ENCODE data around the gene RNF157. TPM values are rescaled to one million over a fixed set of nuclear protein-coding genes. Genes with fewer than 3 reads are reported as not detected.

RNF157 gene
- total RNA-seq, 1 donor from 2014 or later, result 0.32 TPM

- ATAC-seq, result peak; percentile 80
Observed at GRCh38 chr17:76155988-76156661, 84.2 kb downstream of the RNF157 start.

- ATAC-seq, result no peak
Observed at GRCh38 chr17:76154936-76155845, 85.1 kb downstream of the RNF157 start.

DNA sequence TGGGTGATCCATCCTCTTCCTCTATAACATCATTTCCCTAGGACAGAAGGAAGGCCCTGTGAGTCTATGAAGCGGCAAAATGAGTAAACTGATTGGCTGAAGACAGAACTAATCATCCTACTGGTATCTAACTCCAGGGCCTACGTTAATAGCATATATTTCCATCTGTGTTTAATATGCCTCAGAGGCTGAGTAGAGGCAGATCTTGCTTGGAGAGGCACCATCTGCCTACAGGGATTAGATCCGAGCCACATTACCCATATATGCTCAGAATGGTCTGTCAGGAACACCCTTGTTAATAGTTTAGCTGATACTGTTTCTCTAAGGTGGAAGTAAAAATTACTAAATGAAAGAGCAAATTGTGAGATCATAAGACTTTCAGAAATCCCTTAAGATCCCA is 86.0 kb downstream of the RNF157 start:
- ATAC-seq, result no peak

- no peak for ATAC-seq
Observed at GRCh38 chr17:76153640-76154039, 86.7 kb downstream of the RNF157 start.

- ATAC-seq, result no peak
Observed at GRCh38 chr17:76153202-76153601, 87.1 kb downstream of the RNF157 start.

DNA sequence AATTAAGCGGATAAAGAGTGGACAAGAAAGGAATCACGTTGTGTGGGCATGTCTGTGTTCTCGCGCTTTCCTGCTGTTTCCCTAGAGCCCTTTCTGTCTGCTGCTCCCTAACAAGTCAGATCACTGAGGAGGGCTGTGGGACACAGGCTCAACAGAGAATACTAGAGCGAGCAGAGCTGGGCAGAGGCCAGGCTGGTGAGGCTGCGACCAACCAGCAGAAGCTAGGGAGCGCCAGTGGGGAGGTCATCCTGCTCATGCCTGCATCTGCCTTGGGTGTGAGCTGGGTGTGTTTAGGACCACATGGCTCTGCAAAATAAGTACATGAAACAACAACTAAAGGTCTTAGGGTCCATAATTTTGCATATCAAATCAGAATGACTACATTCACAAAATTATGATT is 87.7 kb downstream of the RNF157 start:
- no peak for ATAC-seq

DNA sequence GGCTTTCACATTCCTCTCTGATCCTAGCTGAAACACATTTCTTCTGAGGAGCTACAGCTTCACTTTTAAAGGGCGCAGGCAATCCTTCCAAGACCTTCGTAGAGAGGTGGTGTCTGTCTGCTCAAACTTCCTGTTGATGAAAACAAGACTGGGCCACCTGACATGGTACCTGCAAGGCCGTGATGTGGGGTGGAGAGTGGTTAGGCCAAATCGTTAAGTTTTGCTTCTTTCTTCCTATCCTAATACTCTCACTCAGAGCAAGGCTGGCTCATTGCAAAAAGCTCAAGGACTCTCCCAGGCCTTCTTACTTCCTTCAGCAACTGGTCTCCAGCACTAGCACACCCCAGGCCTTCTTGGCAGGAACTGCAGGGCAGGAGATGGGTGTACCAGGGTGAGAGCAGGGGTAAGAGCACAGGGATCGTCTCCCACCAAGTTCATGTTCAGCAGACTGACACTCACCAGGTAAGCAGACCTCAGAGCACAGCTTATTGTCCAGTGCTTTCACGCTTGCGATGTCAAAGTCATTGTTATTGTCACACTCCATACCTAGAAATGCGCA is 88.3 kb downstream of the RNF157 start:
- ATAC-seq, result no peak

DNA sequence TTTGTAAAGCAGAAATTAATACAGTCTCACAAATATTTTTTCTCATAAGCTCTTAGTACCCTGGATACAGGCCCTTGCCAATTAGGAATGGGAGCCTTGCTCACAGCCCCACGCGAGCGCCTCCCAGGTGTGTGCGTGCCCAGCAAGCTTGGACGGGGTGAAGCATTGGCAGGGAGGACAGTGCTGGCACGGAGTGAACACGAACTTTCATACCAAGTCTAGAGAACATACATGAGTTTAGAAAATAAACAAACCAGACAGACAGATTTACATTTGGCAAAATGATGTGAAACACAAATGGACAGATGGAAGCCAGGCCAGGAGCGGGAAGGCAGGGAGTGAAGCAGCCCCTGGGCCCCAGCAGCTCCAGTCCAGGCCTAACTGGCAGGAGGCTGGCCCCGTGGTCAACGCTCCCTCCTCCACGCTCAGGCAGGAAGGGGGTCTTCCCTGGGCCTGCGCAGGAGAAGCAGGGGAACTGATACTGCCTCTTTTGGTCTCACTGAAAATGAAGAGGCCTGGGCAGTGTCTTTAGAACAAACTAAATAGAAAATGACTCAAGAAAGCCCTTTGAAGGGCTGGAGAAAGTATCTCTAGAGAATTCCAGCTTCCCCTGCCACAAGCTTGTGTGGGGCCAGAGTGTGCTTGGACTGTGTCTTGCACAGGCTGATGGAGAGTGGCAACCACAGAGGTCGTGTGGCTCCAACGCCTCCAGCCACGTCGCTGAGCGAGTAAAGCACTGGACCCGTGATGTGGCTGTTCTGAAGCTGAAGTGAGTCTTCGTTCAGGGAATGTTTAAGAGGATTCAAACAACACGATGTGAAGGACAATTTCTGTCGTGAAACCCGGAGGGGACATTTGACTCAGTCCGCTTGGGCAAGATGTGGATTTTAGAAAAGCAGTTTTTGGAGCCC is 89.3 kb downstream of the RNF157 start:
- ATAC-seq, result no peak

GRCh38 chr17:76149214-76149613 is 91.1 kb downstream of the RNF157 start:
- no peak for ATAC-seq

DNA sequence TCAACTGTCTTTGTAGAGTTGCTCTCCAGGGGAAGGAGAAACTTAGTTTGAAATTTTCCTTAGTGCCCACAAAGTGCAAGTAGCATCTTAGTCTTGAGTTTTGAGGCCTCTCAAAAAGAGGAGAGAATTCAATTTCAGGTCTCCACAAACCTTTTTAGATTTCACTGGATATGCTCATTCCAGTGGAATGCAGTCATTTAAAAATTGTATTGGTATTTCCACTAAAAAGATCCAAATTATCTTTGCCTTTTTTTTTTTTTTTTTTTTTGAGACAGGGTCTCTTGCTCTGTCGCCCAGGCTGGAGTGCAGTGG is 92.3 kb downstream of the RNF157 start:
- ATAC-seq, result no peak

- no peak for ATAC-seq
Observed at GRCh38 chr17:76147211-76148014, 92.9 kb downstream of the RNF157 start.

- ATAC-seq, result no peak
Observed at GRCh38 chr17:76146053-76146851, 94.0 kb downstream of the RNF157 start.

- peak; percentile 54 for ATAC-seq
Observed at GRCh38 chr17:76145231-76146052, 94.9 kb downstream of the RNF157 start.

GRCh38 chr17:76142585-76143041 is 97.7 kb downstream of the RNF157 start:
- ATAC-seq, result no peak

DNA sequence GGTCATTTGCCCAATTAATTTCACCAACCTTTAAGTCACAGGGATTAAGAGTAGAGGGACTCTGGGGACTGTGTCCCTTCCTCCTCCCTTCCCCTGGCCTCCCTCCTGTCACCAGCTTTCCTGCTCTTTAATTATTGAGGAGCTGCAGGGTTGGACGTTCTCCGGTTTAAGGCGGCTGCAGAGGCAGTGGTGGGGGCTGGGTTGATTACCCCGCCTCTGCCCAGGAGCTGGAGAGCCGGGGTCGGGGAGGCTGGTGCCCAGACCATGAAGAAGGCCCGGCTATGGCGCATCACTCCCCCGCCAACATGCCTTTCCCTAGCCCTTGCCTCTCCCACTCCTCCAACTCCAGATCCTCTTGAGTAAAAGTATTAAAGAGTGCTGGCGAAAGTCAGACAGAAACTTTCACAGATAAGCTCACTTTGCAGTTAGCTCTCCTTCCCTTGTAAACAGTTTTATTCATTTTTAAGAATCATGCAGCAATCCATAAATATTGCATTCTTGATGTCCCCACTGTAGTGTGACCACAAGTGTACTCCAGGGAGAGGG is 98.2 kb downstream of the RNF157 start:
- ATAC-seq, result no peak

DNA sequence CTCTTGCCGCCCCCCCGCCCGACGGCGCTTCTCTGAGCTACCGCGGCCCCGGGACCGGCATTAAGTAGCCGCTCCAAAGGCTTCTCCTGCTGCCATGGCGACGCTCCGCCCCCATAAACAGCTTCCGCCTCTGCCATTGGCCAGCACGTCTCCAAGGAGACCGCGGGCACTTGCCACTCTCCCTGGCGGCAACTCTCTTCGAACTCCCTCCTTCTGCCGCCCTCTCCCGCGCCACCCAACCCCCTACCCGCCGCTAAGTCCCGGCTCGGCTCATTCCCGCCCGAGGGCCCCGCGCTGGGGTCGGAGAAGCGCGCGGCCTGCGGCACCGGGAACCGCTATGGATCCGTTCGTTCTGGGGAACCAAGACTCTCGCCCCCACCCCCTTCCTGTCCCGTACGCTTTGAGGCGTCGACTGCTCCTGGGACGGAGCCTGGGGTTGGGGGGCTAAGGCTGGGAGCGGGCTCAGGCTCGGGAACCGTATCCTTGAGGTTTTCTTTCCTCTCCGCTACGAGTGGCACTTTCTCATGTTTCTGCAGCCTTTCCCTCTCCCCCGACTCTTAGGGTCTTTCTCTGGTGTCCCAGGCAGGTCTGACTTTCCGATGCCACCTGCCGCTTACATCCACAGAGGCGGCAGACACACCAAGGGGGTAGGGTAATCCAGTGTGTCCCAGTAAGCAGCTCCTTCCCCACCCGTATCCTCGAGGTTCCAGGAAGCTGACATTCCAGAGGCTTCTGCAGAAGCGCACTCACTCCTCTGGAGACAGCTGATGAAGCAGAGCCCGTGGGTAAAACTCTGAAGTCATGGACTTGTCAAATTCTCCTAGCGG is 98.9 kb downstream of the RNF157 start, which contains the start of gene FOXJ1:
FOXJ1 (minus strand) TSS at position 34 of the 827 bp plus-strand sequence. CDS start 850 bp downstream, outside the sequence.
- ATAC-seq, result peak; percentile 83

GRCh38 chr17:76140661-76141211 is 99.6 kb downstream of the RNF157 start:
- ATAC-seq, result no peak

Measured in esophagus mucosa (tissue), 1 donor.